Measurements from ENCODE around the gene RNF151. TPM values are rescaled to one million over a fixed set of nuclear protein-coding genes. Genes with fewer than 3 reads are reported as not detected.

RNF151 gene
- total and polyA plus RNA-seq, 10 of the 15 experiments (the other 5 are each of a cell fraction or from before 2014, with no cell fraction given), result 0.17 to 0.56 TPM; not detected in 8

DNA sequence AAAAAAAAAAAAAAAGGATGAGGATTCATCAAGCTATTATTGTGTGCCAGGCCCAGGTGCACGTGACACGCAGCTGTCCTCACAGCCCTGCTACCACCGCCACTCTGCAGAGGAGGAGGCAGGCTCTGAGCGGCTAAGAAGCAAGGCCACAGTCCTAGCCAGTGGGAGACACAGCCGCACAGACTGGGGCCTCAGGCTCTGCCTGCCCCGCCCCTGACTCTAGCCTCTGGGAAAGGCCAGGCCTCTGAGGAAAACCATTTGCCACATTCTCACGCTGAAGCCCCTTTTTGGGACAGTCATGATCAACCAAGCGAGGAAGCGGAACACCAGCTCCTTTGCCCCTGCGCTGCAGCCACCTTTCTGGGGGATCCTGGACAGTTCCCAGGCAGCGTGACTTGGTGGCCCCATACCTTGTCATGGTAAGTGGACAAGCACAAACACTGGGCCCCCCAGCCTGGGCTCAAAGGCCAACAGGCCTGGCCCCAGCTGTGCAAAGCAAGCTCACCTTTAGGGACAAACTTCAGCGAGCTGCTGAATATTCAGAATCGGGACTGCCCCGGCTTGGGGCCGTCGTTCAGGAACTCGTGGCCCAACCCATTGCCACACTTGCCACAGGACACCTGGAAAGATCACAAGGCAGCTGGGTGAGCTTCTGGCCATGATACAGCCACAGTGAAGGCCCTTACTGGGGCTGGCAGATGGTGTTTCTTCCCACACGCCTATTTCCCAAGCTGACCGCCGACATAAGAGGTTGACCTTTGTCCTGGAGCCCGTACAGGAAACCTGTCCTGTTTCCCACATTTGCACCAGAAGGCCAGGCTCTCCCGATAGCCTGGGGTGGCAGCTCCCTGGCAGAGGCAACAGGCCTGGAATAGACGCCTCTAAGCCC is 26.1 kb upstream of the RNF151 start:
- Histone ChIP-seq H3K4me2 (ENCODE audit: control insufficient read depth, insufficient read depth) (peak overlapping the region; percentile 42), H3K27ac (ENCODE audit: control insufficient read depth, insufficient read depth) (no peak overlapping the region), H4K20me1 (ENCODE audit: control insufficient read depth, insufficient read depth) (no peaks in the 10 kb centered on the region), H3K9ac (ENCODE audit: control insufficient read depth, insufficient read depth, low read length) (no peak overlapping the region), H3K27me3 (replicated peaks in 1 of 2; ENCODE audit: control insufficient read depth in 2 of 2, insufficient read depth in 2 of 2, low read length in 1 of 2) (no peaks in the 10 kb centered on the region), H3K79me2 (ENCODE audit: control insufficient read depth, insufficient read depth, low read length) (peaks cover 18% of the 10 kb centered on the region), H3K4me1 (ENCODE audit: control insufficient read depth, insufficient read depth, low read length) (peaks cover 10% of the 10 kb centered on the region; the same call in 1 of the 2 replicates), H3K9me3 (replicated peaks; ENCODE audit: control insufficient read depth, insufficient read depth, low read length) (no peaks in the 10 kb centered on the region), H2AFZ (ENCODE audit: control insufficient read depth, low read depth, low read length) (no peak overlapping the region), H3K4me3 (no peak overlapping the region), H3K36me3 (ENCODE audit: control insufficient read depth in 2 of 2, insufficient read depth in 2 of 2, low read length in 1 of 2) (peaks cover 0 to 5% of the 10 kb centered on the region in 2 experiments; a peak in 3 of 4 replicates)
- BruUV-seq (replicated peaks), result no TSS peak
- CTCF ChIA-PET, result interaction anchor here (0.9 to 2.0 kb wide), 7 partner anchors 11 to 317 kb away, joined by 3 to 9 read pairs (median 5); no protein-coding TSS in a partner anchor
- no peak for ATAC-seq
- RAD21 ChIA-PET (ENCODE audit: unreplicated experiment), result interaction anchor here (1.8 kb wide), 1 partner anchor 12 kb away, joined by 6 read pairs; no protein-coding TSS in a partner anchor
- no peak for FAIRE-seq
- no peak for DNase-seq (ENCODE audit: low read depth, low spot score)
- in situ Hi-C loops (cut with MboI) (no loop called here), intact Hi-C loops (cut with micrococcal nuclease; ENCODE audit: unreplicated experiment) (no loop called here)
- 93% methylated on average over 23 of the region's 23 CpGs for WGBS (ENCODE audit: insufficient coverage, insufficient replicate concordance, low lambda C conversion rate, missing lambda C conversion rate)
- SMC1A ChIA-PET (ENCODE audit: uncharacterized antibody, unreplicated experiment), result no interaction called here
- TF ChIP-seq CHD4 (IDR thresholded peaks at IDR 0.05) (no peak), BRCA1 (IDR thresholded peaks at IDR 0.05; ENCODE audit: low read depth, low read length) (no peak), NRF1 (conservative IDR thresholded peaks at IDR 0.05; ENCODE audit: low read depth, low read length) (no peak), GATAD2B (conservative IDR thresholded peaks at IDR 0.05; ENCODE audit: low read depth) (0 out of 2 replicates have a peak, but pooled peaks have one; percentile 14), NR2F1 (conservative IDR thresholded peaks at IDR 0.05) (0 out of 2 replicates have a peak, but pooled peaks have one; percentile 27), PAX5 (IDR thresholded peaks at IDR 0.05; ENCODE audit: borderline replicate concordance, low read depth, low read length) (0 out of 2 replicates have a peak, but pooled peaks have one; percentile 15), POU2F2 (IDR thresholded peaks at IDR 0.05; ENCODE audit: borderline replicate concordance, low read depth, low read length) (peak; percentile 60; the same call in 1 of the 3 replicates), RELA (IDR thresholded peaks at IDR 0.05; ENCODE audit: borderline replicate concordance, partially characterized antibody) (no peak), BHLHE40 (IDR thresholded peaks at IDR 0.05; ENCODE audit: borderline replicate concordance in 1 of 2, low read depth in 2 of 2, low read length in 1 of 2) (no peak)
- TF ChIP-seq, protein P1, sequence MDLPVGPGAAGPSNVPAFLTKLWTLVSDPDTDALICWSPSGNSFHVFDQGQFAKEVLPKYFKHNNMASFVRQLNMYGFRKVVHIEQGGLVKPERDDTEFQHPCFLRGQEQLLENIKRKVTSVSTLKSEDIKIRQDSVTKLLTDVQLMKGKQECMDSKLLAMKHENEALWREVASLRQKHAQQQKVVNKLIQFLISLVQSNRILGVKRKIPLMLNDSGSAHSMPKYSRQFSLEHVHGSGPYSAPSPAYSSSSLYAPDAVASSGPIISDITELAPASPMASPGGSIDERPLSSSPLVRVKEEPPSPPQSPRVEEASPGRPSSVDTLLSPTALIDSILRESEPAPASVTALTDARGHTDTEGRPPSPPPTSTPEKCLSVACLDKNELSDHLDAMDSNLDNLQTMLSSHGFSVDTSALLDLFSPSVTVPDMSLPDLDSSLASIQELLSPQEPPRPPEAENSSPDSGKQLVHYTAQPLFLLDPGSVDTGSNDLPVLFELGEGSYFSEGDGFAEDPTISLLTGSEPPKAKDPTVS (IDR thresholded peaks at IDR 0.05; ENCODE audit: low read depth, low read length), result no peak
- TF ChIP-seq, protein P2, sequence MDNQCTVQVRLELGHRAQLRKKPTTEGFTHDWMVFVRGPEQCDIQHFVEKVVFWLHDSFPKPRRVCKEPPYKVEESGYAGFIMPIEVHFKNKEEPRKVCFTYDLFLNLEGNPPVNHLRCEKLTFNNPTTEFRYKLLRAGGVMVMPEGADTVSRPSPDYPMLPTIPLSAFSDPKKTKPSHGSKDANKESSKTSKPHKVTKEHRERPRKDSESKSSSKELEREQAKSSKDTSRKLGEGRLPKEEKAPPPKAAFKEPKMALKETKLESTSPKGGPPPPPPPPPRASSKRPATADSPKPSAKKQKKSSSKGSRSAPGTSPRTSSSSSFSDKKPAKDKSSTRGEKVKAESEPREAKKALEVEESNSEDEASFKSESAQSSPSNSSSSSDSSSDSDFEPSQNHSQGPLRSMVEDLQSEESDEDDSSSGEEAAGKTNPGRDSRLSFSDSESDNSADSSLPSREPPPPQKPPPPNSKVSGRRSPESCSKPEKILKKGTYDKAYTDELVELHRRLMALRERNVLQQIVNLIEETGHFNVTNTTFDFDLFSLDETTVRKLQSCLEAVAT (IDR thresholded peaks at IDR 0.05), result 0 out of 2 replicates have a peak, but pooled peaks have one; percentile 19
- POLR2A ChIA-PET, result interaction anchor here (0.6 to 2.3 kb wide), 8 partner anchors 18 to 805 kb away, joined by 3 to 6 read pairs (median 4); partner anchors contain the start of gene RPS2

All from GM12878 (cell line).